ENCODE measurements around the gene FUT1.

GRCh38 chr19:48757089-48757675, 4.7 kb upstream of the FUT1 start:
- TF ChIP-seq, protein P1, sequence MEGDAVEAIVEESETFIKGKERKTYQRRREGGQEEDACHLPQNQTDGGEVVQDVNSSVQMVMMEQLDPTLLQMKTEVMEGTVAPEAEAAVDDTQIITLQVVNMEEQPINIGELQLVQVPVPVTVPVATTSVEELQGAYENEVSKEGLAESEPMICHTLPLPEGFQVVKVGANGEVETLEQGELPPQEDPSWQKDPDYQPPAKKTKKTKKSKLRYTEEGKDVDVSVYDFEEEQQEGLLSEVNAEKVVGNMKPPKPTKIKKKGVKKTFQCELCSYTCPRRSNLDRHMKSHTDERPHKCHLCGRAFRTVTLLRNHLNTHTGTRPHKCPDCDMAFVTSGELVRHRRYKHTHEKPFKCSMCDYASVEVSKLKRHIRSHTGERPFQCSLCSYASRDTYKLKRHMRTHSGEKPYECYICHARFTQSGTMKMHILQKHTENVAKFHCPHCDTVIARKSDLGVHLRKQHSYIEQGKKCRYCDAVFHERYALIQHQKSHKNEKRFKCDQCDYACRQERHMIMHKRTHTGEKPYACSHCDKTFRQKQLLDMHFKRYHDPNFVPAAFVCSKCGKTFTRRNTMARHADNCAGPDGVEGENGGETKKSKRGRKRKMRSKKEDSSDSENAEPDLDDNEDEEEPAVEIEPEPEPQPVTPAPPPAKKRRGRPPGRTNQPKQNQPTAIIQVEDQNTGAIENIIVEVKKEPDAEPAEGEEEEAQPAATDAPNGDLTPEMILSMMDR (IDR thresholded peaks at IDR 0.05) = no peak
- TF ChIP-seq EZH2 (IDR thresholded peaks at IDR 0.05; ENCODE audit: borderline replicate concordance, insufficient read depth, low read depth, low read length, poor library complexity, severe bottlenecking) = no peak
